HEK293T (cell line): ENCODE measurements around the gene ANKRD36C.
"Not testable (repeated sequence)": the region's sequence is repeated elsewhere in the genome, so short reads cannot be mapped to it uniquely, and the experiment has no call there.

Source experiments
- CTCF ChIA-PET: fragments of 350-600 bp; formaldehyde crosslinking; extraction: SDS; loops from one replicate; lab custom pipeline; 2021; ENCODE audit warnings: antibody characterized with exemption, inconsistent platforms; lab: Yijun Ruan, JAX
- POLR2A ChIA-PET: fragments of 350-600 bp; formaldehyde crosslinking; extraction: SDS; loops from one replicate; lab custom pipeline; 2020; ENCODE audit warnings: antibody characterized with exemption, inconsistent platforms; lab: Yijun Ruan, JAX
- DNase-seq: peaks from one replicate; pipeline ENCODE4 v3.0.0; 2012; ENCODE audit warnings: mixed read lengths; ENCODE audit errors: extremely low spot score
- CTBP1 ChIP-seq: fragments of 450-650 bp; IDR thresholded peaks from 2 replicates; pipeline ENCODE4 v1.6.1; 2016; ENCODE audit warnings: borderline replicate concordance
- ELF4 ChIP-seq: fragments of 450-650 bp; IDR thresholded peaks from 2 replicates; pipeline ENCODE4 v1.6.1; 2017; ENCODE audit warnings: antibody characterized with exemption
- FOXK2 ChIP-seq: fragments of 450-650 bp; IDR thresholded peaks from 2 replicates; pipeline ENCODE4 v1.6.1; 2016; ENCODE audit warnings: mild to moderate bottlenecking
- L3MBTL2 ChIP-seq: fragments of 450-650 bp; conservative IDR thresholded peaks from 2 replicates; pipeline ENCODE4 v1.6.1; 2016; ENCODE audit warnings: mild to moderate bottlenecking
- NFRKB ChIP-seq: fragments of 450-650 bp; IDR thresholded peaks from 2 replicates; pipeline ENCODE4 v1.6.1; 2016; ENCODE audit warnings: mild to moderate bottlenecking, moderate library complexity

ANKRD36C gene

DNA sequence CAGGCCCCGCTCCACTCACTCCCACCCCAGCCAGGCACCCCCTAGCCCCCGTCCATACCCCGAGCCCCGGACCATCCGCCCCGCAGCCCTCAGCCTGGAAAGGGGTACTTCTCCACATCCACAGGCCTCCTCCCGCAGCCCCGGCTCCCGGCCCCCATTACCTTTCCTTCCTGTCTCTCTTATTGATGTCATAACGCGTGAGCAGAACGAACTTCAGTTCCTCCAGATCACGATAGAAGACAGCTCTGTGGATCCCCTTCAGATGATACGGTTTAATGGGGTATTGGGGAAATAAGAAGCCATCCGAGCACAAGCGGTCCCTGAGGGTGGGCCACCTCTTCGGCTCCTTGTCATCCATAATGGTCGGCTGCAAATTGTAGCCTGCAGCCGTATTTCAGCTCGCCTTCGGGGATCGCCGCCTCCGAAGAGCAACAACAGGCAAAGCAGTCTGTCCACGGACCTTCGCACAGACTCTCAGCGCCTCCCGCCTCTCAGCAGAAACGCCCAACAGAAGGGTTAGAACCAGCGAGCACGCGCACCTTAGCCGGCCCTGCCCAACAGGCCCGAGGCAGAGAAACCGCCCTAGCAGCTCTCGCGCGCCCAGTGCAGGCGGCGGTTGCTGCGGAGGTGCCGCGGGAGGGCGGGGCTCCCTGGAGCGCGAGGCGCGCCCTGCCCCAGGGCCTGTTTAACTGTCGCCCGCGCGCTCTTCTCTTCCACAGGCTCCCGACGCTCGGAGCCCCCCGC is at the start of gene ANKRD36C:
Gene ANKRD36C, minus strand, starts transcription at position 474 of the 744 bp plus-strand sequence. Its CDS starts 116 bp downstream, at position 358.
- ChIA-PET POLR2A (interaction anchor here (0.7 to 3.2 kb wide), 4 partner anchors 126 to 284 kb away, joined by 3 to 11 read pairs (median 4); partner anchors contain the start of genes ADRA2B and STARD7), CTCF (interaction anchor here (0.9 to 1.6 kb wide), 5 partner anchors 17 to 217 kb away, joined by 3 to 5 read pairs (median 3); partner anchors contain the start of gene STARD7)
- 0 out of 2 replicates have a peak, but pooled peaks have one; percentile 49 for TF ChIP-seq L3MBTL2
- peak; percentile 11 for DNase-seq

DNA sequence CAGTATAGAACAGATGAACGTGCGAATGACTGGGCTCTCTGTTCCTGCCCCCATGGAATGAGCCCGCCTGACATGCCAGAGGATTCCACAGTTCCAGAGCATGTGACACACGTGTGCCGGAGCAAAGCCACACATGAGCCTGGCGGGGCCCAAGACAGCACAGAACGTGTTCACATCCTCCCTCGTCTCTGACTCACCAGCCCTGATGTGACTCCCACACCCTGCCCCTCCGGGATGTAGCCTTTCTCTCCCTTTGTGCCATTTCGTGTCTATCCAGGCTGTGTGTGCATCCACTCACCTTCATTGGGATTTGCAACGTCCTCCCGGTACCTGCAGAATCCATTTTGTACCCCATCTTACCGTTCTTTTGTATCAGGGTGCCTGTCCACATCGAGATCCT is 43.9 kb upstream of the ANKRD36C start:
- POLR2A ChIA-PET, DNase-seq, CTCF ChIA-PET: not testable (repeated sequence)

GRCh38 chr2:96034792-96035191 is 43.2 kb upstream of the ANKRD36C start, which contains the start of gene GPAT2:
GPAT2 (minus strand) TSS chr2:96034916; CDS start chr2:96032359, 2,557 bp downstream.
- POLR2A ChIA-PET, CTCF ChIA-PET, DNase-seq: not testable (repeated sequence)

GRCh38 chr2:96033997-96034396 is 42.4 kb upstream of the ANKRD36C start:
- CTCF ChIA-PET, DNase-seq, POLR2A ChIA-PET: not testable (repeated sequence)

GRCh38 chr2:96027725-96028325 is 36.2 kb upstream of the ANKRD36C start:
- DNase-seq, POLR2A ChIA-PET, CTCF ChIA-PET: not testable (repeated sequence)

DNA sequence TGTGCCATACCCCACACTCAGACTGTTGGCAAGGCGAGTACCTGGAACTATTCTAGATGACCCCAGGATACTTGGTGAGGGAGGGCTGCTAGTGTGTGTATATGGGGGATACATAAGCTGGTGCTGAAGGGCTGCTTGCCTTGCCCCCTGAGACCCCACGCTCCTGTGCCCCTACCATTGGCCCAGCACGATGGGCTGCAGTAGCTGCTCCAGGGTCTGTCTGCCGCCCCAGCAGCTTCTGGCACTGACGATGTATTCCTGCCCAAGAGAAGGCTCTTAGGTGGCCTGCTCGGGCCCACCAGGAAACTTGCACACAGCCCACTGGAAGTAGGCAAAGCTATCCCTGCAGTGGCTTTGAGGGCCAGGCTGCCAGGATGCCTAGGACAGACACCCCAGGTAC is 34.1 kb upstream of the ANKRD36C start:
- CTCF ChIA-PET, DNase-seq, POLR2A ChIA-PET: not testable (repeated sequence)

GRCh38 chr2:96025194-96025492 is 33.5 kb upstream of the ANKRD36C start:
- no peak for TF ChIP-seq NFRKB
- no peak for TF ChIP-seq CTBP1
- POLR2A ChIA-PET, result no interaction called here
- CTCF ChIA-PET, result interaction anchor here (0.6 to 1.4 kb wide), 2 partner anchors 149 to 189 kb away, joined by 3 to 4 read pairs; no protein-coding TSS in a partner anchor
- no peak for DNase-seq

DNA sequence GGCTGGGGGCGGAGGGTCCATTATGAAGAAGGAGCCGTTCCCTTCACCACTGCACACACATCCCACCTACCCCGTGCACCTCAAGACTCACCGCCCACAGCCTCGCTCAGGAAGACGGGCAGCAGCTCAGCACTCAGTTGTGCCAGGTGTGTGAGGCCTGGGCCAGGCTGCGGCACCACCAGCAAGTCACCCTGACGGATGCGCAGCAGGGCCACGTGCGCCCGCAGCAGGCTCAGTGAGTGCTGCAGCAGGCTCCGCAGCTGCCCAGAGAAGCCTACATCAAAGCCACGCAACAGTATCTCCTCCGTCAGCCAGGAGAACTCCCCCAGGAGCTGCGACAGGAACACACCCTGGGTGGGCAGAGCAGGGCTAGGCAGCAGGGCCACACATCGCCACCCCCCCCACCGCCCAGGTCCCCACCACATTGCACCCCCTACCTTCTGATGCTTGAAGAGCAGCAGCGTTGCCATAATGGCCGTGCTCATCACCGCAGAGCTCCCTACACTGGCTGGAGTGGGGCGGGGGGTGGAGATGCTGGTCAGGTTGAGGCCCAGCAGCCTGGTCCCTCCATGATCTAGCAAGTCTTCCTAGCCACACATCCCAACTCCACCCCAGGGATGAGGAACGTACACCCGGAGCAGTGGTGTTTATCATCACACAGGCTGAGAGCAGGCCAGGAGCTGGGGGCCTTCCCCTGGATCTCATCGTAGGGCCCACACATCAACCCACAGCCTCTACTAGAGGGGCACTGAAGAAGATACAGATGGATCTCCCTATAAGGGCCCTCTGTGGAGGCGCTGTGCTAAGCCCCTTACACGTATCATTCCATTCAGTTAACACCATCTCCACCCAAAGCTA is 32.9 kb upstream of the ANKRD36C start:
- TF ChIP-seq FOXK2 (no peak), CTBP1 (no peak), ELF4 (no peak)
- DNase-seq, result no peak
- CTCF ChIA-PET, result interaction anchor here (0.6 to 1.4 kb wide), 2 partner anchors 150 to 189 kb away, joined by 3 to 4 read pairs; no protein-coding TSS in a partner anchor
- POLR2A ChIA-PET, result no interaction called here

DNA sequence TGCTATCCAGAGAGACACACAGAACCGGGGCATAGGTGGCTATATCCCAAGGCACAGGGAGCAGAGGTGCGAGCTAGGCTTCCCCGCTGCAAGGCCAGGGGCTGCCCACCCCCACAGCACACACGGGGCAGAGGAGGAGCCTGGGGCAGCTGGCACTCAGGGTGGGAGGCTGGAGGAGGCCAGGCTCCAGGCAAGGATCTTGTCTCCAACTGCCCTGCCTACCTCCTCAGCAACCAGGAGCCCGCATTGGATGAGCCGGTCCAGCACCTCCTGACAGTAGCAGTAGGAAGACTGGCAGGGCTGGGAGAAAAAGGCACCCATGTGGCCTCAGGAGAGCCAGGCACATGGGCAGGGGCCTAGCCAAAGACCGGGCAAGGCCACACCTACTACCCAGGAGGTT is 32.1 kb upstream of the ANKRD36C start:
- DNase-seq, POLR2A ChIA-PET: not testable (repeated sequence)
- CTCF ChIA-PET, result interaction anchor here (2.6 kb wide), 1 partner anchor 151 kb away, joined by 31 read pairs; no protein-coding TSS in a partner anchor

GRCh38 chr2:96022701-96023447 is 31.2 kb upstream of the ANKRD36C start:
- ChIA-PET CTCF (interaction anchor here (0.6 to 2.6 kb wide), 8 partner anchors 79 to 180 kb away, joined by 3 to 31 read pairs (median 4); partner anchors contain the start of gene ADRA2B), POLR2A (interaction anchor here (0.6 to 1.3 kb wide), 2 partner anchors 151 to 238 kb away, joined by 3 read pairs; no protein-coding TSS in a partner anchor)
- DNase-seq, result peak; percentile 69

- DNase-seq, result not testable (repeated sequence)
- POLR2A ChIA-PET, result interaction anchor here (0.6 to 1.3 kb wide), 2 partner anchors 152 to 239 kb away, joined by 3 read pairs; no protein-coding TSS in a partner anchor
- CTCF ChIA-PET, result interaction anchor here (0.6 to 2.6 kb wide), 8 partner anchors 80 to 180 kb away, joined by 3 to 31 read pairs (median 4); partner anchors contain the start of gene ADRA2B
Measured at GRCh38 chr2:96022126-96022525, 30.5 kb upstream of the ANKRD36C start.

DNA sequence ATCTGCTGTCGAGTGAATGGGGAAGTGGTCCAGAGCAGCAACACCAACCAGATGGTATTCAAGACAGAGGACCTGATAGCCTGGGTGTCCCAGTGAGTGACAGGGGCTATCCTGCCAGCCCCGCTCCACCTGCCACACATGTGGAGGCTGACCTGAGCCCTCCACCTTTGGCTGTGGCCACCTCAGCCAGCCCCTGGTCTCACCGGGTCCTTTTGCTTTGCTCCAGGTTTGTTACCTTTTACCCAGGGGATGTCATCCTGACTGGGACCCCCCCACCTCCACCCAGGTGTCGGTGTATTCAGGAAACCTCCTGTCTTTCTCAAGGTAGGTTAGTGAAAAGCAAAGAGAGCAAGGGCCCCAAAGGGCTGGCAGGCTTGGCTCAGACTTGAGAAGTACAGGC is 29.5 kb upstream of the ANKRD36C start:
- DNase-seq, POLR2A ChIA-PET: not testable (repeated sequence)
- CTCF ChIA-PET, result interaction anchor here (2.6 kb wide), 1 partner anchor 154 kb away, joined by 31 read pairs; no protein-coding TSS in a partner anchor

DNA sequence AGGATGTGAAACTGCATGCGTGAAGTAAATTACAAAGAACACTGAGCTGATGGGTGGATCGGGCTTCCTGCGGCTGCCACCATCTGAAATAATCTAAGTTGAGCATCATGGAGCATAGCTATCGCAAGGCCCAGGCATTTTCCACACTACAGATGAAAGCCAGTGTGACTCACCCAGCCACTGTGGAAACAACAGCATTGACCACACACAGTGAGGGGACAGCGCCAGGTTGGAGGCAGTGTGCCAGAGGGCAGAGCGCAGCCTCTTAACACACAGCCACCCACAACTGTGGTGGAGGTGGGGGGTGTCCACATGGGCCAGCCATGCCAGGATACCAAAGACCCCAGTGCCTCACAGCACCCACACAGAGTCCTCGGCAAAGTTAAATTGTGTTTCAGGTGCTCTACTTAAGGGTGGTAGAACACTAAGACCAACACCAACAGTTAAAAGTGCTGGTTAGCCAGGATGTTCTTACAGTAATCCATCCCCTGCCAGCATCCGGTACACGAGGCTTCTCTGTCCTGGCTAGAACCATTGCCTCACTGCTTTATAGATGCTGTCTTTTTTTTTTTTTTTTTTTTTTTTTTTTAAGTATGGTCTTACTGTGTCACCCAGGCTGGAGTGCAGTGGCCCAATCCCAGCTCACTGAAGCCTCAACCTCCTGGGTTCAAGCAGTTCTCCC is 28.4 kb upstream of the ANKRD36C start:
- POLR2A ChIA-PET, CTCF ChIA-PET, DNase-seq: not testable (repeated sequence)

GRCh38 chr2:96016321-96016720 is 24.7 kb upstream of the ANKRD36C start:
- CTCF ChIA-PET, DNase-seq, POLR2A ChIA-PET: not testable (repeated sequence)

GRCh38 chr2:96012792-96013264 is 21.2 kb upstream of the ANKRD36C start:
- CTCF ChIA-PET, POLR2A ChIA-PET, DNase-seq: not testable (repeated sequence)
